GM19023 (cell line): ENCODE results near the gene ZNF736.
"Not testable (repeated sequence)": the region's sequence is repeated elsewhere in the genome, so short reads cannot be mapped to it uniquely, and the experiment has no call there.

Experiments used
- ATAC-seq: cut with Tn5 transposase; IDR thresholded peaks from one replicate; pipeline ENCODE4 v1.9.1; 2021; ENCODE audit warnings: mild to moderate bottlenecking, moderate library complexity; ENCODE audit not compliant: unreplicated experiment

ZNF736 gene

DNA sequence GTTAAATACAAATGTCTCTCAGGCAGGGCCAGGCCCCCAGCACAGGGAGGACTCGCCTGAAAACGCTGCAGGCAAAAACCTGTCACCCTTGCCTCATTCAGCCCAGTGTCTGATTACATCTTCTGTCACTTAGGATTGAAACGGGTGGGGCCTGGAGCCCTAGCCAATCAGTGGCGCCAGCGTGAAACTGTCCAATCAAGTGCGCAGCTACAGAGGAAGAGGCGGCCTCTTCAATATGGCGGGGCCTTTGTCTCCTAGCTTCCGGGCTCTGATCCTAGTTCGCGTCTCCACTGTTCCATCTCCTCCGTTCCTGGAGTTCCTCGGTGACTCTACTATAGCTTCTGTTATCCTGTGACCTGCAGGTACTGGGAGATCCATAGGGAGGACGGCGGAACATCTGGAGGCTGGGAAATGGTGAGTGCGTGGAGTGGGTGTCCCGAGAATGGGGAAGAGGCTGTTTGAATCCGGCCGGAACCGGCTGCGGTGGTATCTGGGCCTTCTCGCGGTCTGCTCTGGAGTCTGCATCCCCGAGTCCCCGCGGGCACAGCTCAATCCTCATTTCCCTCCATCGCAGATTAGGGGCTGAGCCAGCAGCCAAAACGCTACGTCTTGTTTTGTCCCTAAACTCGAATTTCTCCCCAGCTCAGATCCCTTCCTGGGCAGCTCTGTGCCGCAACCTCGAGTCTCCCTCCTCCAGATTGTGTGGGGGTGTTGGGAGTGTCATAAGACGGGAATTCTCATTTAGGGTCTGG lies at the start of gene ZNF736:
TSS of gene ZNF736 (plus strand) at position 222 of the 752 bp plus-strand sequence. CDS start at position 412, 190 bp downstream.
- ATAC-seq = peak; percentile 100

DNA sequence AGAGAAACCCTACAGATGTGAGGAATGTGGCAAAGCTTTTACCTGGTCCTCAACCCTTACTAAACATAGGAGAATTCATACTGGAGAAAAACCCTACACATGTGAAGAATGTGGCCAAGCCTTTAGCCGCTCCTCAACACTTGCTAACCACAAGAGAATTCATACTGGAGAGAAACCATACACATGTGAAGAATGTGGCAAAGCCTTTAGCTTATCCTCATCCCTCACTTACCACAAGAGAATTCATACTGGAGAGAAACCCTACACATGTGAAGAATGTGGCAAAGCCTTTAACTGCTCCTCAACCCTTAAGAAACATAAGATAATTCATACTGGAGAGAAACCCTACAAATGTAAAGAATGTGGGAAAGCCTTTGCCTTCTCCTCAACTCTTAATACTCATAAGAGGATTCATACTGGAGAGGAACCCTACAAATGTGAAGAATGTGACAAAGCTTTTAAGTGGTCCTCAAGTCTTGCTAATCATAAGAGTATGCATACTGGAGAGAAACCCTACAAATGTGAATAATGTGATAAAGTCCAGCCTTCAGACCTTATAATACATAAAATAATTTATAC lies 47.3 kb upstream of the ZNF736 start:
- no peak for ATAC-seq

DNA sequence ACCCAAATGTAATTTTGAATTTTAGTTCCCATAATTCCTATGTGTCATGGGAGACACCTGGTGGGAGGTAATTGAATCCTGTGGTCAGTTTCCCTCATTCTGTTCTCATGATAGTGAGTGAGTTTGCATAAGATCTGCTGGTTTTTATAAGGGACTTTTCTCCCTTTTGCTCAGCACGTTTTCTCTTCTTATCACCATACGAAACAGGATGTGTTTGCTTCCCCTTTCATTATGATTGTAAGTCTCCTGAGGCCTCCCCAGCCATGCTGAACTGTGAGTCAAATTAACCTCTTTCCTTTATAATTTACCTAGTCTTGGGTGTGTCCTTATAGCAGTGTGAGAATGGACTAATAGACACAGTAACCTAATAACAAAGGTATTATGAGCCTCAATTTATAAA lies 36.1 kb upstream of the ZNF736 start:
- ATAC-seq = no peak

DNA sequence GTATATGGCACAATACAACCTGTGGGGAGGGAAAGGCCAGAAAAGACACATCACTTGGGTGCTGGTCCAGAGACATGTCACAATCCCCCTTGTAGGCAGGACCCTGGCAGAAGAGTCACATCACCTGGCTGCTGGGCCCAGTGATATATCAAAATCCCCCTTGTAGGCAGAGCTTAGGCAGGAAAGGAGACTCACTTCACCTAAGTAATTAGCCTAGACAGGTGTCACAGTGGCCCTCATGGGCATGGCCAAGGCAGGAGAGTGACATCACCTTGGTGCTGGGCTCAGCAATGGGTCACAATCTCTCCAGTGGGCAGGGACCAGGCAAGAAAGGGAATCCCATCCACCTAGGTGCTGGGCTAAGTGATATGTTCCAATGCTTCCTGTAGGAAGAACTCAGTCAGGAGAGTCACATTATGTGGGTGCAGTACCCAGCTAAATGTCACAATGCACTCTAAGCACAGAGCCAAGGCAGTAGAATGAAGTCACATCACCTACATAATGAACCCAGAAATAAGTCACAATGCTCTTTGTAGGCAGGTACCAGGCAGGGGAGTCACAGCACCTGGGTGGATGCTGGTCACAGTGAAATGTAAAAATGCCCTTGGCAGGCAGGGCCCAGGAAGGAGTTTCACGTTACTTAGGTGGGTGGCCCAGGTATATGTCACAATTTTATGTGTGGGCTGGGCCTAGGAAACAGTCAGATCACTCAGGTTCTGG lies 18.9 kb upstream of the ZNF736 start:
- ATAC-seq = no peak

DNA sequence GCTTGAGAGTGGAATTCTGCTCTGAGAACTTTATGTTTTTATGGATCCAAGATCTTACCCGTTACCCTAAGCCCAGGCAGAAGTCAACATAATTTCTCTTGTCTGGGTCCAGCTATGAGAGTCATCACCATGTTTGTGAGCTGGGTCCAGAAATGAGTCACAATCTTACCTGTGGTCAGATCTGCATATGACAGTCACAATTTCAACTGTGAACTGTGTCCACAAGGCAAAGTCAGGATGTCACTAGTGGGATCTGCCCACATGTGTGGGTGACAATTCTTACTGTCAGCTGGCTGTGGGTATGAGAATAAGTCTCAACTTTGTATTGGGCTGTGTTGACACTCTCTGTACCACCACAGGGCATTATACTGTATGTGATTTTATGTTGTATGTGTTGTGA lies 16.3 kb upstream of the ZNF736 start:
- not testable (repeated sequence) for ATAC-seq

DNA sequence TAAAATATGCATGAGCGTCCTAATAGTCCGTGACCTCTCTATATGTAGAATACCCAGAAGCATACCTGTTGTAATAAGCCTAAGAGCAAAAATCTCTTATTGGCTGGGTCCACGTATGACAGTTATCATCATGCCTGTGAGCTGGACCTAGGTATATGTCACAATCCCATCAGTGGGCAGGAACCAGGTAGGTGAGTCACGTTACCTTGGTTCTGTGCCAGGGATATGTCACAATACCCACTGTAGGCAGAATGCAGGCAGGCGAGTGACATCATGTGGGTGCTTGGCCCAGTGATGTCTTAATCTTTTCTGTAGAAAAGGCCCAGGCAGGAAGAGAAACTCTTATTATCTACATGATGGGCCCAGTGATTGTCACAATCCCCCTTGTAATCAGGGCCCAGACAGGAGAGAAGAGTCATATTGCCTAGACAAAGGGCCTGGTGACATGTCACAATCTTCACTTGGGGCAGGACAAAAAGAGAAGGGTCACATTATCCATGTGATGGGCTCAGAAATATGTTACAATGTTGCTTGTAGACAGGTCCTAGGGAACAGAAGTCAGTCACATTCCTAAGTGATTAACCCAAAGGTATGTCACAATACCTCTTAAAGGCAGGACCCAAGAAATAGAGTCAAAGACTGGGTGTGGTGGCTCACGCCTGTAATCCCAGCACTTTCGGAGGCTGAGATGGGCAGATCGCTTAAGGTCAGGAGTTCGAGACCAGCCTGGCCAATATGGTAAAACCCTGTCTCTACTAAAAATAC lies 12.9 kb upstream of the ZNF736 start:
- no peak for ATAC-seq

DNA sequence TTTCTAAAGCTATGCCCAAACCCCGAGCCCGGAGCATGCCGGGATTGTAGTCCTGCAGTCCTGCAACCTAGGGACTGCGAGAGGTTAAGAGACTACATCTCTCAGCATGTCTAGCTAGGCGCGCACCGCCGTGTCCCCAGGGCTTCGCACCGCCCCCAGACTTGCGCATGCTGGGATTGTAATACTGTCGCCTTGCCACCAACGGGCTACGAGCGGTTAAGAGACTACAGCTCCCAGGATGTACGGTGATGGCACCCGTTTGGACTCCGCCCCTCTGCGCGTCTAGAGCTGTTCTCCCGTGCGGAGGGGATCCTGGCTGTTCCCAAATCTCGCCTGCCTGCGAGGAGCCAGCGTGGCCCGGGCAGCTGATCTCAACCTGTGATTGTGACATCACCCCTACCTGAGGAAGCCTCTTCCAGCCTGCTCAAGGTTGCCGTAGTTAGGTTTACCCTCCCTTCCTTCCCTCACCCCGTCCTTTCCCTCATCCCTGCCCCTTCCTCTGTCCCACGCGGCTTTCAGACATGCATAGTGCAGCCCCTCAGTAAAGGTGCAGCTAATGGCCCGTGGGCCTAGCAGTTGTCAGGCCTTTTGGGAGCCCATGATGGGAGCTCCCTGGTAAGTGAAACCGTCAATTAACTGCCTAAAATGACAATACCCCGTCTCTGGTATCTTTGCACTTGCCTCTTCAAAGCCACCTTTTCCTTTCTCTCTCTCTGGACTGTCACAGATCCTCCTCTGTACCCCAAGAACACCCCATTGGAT lies 6.3 kb upstream of the ZNF736 start:
- peak; percentile 98 for ATAC-seq

DNA sequence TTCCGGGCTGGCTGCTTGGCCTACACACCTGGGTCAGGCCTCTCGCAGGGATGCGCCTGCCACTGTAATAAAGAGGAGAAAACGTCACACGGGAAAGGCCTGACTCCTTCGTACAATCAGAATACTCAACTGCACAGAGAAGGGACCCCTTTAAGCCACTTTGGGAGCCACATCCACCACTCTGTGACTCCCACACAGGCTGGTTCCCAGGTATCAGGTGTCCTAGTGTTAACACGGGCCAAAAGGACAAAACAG lies 5.8 kb upstream of the ZNF736 start:
- no peak for ATAC-seq

DNA sequence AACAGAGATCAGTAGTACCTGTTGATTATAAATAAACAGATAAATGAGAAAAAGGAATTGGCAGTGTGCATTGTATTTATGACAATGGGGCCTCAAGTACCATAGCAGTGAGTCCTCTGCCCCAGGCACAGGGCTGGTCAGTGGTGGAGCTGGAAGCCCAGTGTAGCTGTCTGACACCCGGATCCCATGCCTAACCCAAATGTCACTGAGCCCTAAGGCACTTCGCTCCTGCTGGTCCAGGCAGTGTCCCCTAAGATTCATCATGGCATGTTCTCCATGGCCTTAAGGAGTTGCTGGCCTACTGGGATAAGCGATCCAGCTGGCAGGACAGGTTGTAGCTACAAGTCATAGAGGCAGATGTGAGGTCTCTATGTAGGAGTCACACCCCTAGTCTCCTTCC lies 3.3 kb upstream of the ZNF736 start:
- no peak for ATAC-seq

DNA sequence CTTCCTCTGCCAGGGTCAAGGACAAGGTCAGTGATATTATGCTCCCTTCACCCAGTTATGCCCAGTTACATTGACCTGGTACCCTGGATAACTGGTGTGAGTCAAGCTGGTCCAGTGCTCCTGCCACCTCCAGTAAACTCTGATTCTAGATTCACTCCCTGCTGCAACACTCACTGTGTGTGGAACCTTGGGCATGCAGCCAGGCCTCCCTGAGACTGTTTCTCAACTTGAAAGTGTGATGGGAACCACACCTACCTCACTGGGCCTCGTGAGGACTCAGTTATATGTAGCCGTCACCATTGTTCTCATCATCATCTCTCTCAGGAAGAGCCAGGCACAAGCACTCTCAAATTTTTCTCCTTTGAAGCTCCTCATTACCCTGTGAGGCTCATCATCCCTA lies 935 bp upstream of the ZNF736 start:
- no peak for ATAC-seq

DNA sequence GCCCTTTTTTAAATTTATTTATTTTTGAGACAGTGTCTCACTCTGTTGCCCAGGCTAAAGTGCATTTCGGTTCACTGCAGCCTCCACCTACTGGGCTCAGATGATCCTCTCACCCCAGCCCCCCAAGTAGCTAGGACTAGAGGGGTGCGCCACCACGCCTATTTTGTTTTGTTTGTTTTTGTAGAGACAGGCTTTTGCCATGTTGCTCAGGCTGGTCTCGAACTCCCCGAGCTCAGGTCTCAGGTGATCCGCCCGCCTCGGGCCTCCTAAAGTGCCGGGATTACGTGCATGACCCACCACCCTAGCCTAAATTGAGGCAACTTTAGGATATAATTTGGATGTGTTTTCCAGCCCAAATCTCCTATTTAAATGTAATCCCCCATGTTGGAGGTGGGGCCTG lies 805 bp downstream of the ZNF736 start:
- no peak for ATAC-seq

DNA sequence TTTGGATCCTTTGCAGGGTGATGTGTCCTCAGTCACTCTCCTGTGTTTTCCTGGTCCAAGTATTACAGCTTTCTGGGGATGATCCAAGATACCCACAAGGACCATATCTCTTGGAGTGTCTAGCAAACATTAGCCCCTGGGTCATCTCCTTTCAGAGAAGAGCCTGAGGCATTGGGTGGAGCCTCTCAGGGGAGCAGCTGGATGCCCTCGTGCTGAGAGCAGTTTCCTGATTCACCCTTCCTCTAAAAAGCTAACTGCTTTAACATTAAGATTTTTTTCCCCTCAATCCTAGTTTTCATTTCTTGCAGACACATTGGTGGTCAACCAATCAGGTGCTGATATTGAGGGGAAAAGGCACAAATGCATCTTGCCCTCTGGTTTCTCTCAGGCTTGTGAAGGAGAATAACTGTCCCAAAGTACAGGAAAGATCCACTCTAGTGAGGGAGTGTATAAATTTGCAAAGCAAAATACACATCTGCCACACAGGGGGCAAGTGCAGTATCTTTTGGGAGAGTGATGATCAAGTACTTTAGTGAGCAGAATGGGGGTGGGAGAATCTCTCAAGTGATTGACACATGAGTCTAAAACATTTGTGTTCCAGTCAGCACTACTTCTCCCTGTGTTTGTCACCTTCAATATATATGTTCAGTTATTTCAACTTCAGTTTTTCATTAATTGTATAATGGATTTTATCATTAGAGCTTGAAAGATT lies 2.4 kb downstream of the ZNF736 start:
- ATAC-seq = not testable (repeated sequence)

DNA sequence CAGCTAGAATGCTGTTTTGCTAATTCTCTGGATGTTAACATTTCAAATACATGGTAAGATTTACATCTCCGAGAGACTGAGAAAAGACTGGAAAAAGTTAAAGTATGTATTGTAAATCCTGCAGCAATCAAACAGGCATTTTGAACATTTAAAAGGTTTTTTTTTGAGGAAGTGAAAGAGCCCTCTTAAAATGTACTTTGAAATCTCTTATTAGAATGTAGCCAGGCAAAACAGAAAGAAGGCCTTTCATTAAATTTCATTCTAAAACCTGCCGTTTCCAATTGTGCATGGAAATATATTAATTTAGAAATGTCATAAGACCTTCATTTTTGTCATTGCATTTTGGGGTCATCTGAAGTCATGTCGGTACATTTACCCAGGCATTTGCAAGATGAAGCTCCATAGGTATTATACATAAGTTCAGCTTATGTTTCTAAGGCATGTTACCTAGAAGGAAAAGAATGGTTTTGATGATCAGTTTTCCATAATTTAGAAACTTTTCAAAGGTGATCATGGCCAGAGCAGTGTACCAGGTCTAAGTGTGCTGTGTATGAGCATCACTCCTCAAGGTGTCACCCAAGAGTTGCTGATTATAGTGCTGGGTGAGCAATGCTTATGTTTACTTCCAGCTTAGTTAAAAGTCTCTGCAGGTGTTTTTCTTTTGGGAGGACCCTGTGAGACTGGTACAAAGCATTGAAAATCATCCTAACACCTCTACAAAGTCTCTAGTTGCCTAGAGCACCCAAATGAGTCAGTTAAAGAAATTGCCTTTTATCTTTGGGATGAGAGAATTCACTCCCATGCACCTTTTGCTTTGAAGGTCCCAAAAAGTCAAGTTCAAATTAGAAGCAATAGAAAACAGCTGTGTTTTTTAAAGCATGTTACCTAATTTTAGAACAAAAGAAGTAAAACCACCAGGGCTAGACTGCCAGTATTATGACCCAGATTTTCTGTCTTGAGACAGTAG lies 7.1 kb downstream of the ZNF736 start:
- ATAC-seq = no peak

DNA sequence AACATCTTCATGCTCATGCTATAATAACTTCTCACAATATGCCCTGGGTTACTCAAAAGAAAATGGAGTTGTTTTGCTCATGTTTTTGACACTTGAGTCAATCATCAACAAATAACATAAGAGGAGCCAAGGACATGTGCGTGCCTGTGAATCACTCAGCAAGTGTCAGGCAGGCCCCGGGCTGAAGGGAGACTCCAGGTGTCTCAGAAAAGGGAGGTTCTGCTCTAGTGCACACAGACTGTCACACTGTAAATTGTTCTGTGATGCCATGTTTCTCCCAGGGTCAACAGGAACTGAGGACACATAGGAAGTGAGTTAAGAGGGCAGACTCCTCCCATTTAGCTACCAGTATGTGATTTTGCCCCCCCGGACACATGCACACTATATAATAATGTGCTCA lies 10.4 kb downstream of the ZNF736 start:
- not testable (repeated sequence) for ATAC-seq

DNA sequence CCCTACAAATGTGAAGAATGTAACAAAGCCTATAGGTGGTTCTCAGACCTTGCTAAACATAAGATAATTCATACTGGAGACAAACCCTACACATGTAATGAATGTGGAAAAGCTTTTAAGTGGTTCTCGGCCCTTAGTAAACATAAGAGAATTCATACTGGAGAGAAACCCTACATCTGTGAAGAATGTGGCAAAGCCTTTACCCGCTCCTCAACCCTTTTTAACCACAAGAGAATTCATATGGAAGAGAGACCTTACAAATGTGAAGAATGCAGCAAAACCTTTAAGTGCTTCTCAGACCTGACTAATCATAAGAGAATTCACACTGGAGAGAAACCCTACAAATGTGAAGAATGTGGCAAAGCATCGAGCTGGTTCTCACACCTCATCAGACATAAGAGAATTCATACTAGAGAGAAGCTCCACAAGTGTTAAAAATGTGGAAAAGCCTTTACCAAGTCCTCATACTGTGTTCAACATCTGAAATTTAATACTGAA lies 35.0 kb downstream of the ZNF736 start:
- not testable (repeated sequence) for ATAC-seq

DNA sequence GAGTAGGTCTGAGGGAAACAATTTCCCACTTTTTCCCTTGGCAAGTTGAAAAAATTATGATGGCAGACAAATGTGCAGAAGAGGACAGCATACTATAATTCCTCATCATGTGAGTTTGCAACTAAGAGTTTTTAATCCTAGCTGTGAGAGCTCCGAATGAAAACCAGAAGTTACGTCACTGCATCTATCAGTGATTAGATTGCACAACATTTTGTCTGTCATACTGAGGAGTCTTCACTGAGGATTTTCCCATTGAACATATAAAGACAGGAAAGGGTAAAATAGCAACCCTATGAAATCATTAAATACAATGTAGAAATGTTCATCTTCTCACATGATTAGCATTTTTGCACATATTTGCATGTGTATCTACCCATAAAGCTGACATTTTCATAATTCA lies 45.8 kb downstream of the ZNF736 start:
- ATAC-seq = no peak

DNA sequence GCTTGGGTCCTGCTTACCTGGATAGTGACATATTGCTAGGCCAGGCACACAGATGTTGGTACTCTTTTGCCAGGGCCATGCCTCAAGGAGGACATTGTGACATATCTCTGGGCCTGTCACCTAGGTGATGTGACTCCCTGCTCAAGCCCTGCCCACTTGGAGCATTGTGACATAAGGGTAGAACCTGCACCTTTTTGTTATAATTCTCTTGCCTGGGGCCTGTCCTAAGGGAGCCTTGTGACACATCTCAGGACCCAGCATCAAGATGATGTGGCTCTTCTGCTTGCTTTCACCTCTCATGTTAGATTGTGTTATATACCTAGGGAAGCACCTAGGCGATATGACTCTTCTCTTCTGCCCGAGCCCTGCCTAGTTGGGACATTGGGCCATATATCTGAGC lies 57.4 kb downstream of the ZNF736 start:
- no peak for ATAC-seq

DNA sequence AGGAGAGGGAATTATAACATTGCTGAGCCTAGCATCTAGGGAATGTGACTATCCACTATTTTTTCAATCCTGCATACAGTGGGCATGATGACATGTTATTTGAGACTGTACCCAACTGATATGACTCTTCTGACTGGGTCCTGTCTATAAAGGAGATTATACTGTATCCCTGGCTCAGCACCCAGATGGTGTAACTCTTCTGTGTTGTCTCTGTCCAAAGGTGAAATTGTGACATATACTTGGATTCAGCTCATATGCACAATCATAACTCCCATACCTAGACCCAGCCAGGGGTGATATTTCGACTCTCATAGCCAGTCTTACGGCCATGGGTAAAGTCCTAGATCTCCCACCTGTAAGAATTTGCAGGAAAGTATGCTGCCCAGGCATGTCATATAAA lies 59.3 kb downstream of the ZNF736 start:
- ATAC-seq = no peak

DNA sequence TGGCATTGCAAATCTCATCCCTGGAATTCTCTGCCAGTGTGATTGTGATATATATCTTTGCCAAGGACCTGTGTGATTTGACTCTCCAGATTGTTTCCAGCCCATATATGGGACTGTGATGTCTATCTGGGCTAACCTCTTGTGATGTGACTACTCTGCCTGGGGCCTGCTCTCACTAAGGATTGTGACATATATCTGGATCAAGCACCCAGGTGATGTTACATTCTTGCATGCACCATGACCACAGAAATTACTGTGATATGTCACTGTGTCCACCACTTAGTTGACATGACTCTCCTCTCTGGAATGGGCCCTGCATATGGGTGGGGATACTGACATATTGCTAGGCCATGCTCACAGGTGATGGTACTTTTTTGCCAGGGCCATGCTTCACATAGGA lies 86.6 kb downstream of the ZNF736 start:
- no peak for ATAC-seq
